Colon (tissue), 2 donors: Measurements from ENCODE around the gene MYRIP.
"Not testable (repeated sequence)": the region's sequence is repeated elsewhere in the genome, so short reads cannot be mapped to it uniquely, and the experiment has no call there.

ENCODE experiments used
- FAIRE-seq: peaks from 2 replicates; lab custom pipeline; 2012; peaks lifted over from hg19 to GRCh38; lab: Jason Lieb, UNC
- donor health status: control.
- donor health status: control.

Gene MYRIP

GRCh38 chr3:39809181-39809994 lies at the start of gene MYRIP:
MYRIP (plus strand) TSS chr3:39809609; CDS start chr3:39900817, 91,208 bp downstream.
- no peak for FAIRE-seq

GRCh38 chr3:39760325-39760724 lies 49.1 kb upstream of the MYRIP start:
- no peak for FAIRE-seq

- FAIRE-seq = no peak
Measured at GRCh38 chr3:39762537-39763070, 46.8 kb upstream of the MYRIP start.

GRCh38 chr3:39763390-39763789 lies 46.0 kb upstream of the MYRIP start:
- no peak for FAIRE-seq

GRCh38 chr3:39765575-39765974 lies 43.8 kb upstream of the MYRIP start:
- no peak for FAIRE-seq

GRCh38 chr3:39766433-39766832 lies 43.0 kb upstream of the MYRIP start:
- no peak for FAIRE-seq

GRCh38 chr3:39766909-39767308 lies 42.5 kb upstream of the MYRIP start:
- not testable (repeated sequence) for FAIRE-seq

- FAIRE-seq = not testable (repeated sequence)
Measured at GRCh38 chr3:39778168-39778567, 31.2 kb upstream of the MYRIP start.

GRCh38 chr3:39779511-39780230 lies 29.7 kb upstream of the MYRIP start:
- no peak for FAIRE-seq

GRCh38 chr3:39780352-39780751 lies 29.1 kb upstream of the MYRIP start:
- no peak for FAIRE-seq

- no peak for FAIRE-seq
Measured at GRCh38 chr3:39781025-39781424, 28.4 kb upstream of the MYRIP start.

- FAIRE-seq = no peak
Measured at GRCh38 chr3:39781632-39782031, 27.8 kb upstream of the MYRIP start.

GRCh38 chr3:39783680-39784079 lies 25.7 kb upstream of the MYRIP start:
- FAIRE-seq = no peak

- FAIRE-seq = no peak
Measured at GRCh38 chr3:39784922-39785321, 24.5 kb upstream of the MYRIP start.

- no peak for FAIRE-seq
Measured at GRCh38 chr3:39788128-39788883, 21.1 kb upstream of the MYRIP start.

- no peak for FAIRE-seq
Measured at GRCh38 chr3:39791603-39792002, 17.8 kb upstream of the MYRIP start.

- FAIRE-seq = no peak
Measured at GRCh38 chr3:39794880-39795279, 14.5 kb upstream of the MYRIP start.

- FAIRE-seq = no peak
Measured at GRCh38 chr3:39801216-39801615, 8.2 kb upstream of the MYRIP start.

- not testable (repeated sequence) for FAIRE-seq
Measured at GRCh38 chr3:39802486-39802885, 6.9 kb upstream of the MYRIP start.

- FAIRE-seq = no peak
Measured at GRCh38 chr3:39803956-39804355, 5.5 kb upstream of the MYRIP start.

- no peak for FAIRE-seq
Measured at GRCh38 chr3:39804951-39805350, 4.5 kb upstream of the MYRIP start.

GRCh38 chr3:39805650-39806049 lies 3.8 kb upstream of the MYRIP start:
- FAIRE-seq = no peak
